Right hindlimb (tissue), 1 donor: ENCODE results near the gene TM4SF18.

Experiments used
- DNase-seq: peaks from one replicate; pipeline ENCODE4 v3.0.0-alpha.2; 2018

TM4SF18 gene

DNA sequence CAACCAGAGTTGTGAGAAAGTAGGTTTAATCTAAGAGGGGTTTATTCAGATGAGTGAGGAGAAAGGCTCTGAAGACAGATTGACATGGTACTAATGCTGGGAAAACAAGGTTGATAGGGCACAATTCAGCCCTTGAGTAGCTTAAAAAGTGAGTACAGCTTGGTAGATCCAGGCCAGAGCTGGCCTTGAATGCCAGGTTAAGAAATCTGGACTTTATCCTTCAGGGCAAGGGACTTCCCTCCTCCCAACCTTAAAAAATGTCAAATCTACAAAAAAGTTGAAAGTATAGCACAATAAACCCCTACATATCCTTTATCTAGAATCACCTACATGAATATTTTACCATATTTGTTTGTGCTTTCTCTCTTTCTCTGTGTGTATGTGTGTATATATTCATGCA lies 7.9 kb downstream of the TM4SF18 start:
- DNase-seq: no peak

DNA sequence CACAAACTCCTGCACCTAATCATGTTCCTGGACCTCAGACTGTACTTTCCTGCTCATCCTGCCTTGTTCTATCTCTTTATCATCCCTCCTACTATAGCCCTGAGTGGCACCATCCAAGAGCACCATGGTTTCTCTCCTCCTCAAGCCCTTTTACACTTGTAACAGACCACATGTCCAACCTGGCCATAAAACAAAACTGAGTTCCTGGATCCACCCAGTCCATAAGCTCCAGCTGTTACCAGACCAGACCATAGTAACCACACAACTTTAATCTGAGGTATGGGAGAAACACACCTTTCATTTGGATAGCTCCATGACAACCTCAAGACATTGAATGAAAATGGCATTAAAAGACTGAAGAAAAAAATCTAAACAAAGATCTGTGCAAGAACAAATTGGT lies 9.1 kb downstream of the TM4SF18 start:
- no peak for DNase-seq

DNA sequence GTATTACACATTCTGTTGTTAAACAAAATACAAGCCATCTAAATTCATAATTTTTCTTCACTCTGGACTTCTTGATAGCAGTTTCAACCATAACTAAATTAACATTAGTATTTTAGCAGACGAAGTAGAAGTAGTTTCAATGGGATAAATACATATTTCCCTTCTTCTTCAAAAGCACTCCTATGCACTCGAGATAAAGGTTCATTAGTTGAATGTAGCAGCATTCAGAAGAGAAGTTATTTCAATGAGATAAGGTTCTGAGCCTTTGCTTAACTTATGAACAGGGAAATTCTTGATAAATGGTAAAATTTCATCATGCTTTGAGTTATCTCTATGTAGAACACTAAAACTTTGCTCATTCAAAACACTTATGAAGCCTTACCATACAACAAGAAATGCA lies 11.8 kb downstream of the TM4SF18 start:
- no peak for DNase-seq

DNA sequence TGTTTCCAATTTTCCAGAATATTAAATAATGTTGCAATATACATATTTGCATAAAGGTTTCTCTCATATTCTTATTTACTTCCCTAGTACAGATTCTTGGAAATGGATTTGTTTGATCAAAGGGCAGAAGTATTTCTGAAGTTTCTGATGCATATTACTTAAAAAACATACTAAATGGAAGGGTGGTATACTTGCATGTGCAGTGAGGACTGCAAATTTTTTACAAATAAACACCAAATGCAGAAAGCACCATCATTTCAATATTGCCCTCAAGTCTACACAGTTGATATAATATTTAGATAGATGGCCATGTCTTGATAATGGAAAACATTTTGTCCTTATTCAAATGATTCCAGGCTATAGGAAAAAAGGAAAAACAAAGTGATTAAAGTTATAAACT lies 12.3 kb downstream of the TM4SF18 start:
- DNase-seq: no peak

DNA sequence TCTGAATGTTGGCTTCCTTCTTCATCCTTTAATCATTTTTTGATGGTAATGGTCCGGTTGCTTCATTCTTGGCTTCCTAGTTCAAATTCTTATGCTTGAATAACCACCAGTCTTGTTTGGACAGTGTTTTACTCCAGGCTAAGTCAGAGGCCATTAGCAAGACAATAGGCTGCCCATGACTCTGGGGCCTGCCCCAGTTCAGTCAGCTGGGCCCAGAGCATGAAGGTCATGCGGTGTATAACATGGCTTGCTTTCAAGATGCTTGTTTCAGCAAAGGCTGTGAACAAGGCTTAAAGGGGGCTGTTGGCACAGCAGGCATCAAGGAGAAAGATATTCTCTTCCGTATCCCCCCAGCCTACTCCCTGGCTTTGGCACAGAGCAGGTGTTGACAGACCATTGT lies 13.7 kb downstream of the TM4SF18 start:
- DNase-seq: no peak

DNA sequence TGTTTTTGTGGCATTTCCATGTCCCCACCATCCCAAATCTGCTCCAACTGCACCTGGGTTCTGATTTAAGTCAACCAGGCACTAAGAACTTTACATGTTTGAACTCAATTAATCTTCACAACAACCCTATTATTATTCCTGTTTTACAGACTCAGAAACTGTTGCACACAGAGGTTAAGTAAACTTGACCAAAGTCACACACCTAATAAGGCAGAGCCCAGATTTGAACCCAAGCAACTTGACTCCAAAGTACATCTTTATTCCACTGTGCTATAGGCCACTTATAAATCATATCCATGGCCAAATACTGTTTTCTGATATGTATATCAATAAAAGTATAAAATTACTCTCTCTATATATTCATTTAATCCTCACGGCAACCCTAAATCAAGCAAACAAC lies 16.4 kb downstream of the TM4SF18 start:
- no peak for DNase-seq

DNA sequence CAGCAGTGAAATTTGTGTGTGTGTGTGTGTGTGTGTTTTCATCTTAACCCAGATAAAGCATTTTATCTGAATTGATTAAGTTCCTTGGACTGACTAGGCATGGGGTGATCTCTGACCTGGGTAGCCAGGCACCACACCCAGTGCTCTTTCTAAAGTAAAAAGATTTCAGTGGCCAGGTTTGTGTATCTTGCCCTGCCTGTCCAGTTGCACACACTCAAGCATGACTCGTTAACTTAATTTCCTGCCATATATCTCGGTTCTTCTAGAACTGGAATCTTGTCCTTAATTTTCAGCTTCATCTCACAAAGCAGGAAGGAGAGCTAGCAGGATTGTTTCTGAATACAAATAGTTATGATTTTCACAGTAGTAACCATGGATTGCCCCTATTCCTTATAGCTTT lies 17.0 kb downstream of the TM4SF18 start:
- DNase-seq: no peak

DNA sequence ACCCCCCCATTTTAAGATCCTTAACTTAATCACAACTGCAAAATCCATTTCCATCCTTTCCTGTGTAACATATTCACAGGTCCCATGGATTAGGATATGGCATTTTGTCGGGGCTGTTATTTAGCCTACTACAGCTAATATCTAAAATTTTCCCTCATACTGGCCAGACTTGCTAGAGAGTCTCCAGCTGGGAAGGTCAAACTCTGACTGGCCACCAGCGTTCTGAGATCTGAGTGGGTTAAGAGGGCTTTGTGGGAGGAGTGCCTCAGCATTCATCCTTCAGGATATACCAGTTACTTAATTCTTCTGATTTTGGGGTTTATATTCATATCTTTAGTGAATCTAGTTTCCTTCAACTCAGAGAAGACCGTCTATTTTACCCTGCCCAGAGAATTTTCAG lies 17.7 kb downstream of the TM4SF18 start:
- no peak for DNase-seq

DNA sequence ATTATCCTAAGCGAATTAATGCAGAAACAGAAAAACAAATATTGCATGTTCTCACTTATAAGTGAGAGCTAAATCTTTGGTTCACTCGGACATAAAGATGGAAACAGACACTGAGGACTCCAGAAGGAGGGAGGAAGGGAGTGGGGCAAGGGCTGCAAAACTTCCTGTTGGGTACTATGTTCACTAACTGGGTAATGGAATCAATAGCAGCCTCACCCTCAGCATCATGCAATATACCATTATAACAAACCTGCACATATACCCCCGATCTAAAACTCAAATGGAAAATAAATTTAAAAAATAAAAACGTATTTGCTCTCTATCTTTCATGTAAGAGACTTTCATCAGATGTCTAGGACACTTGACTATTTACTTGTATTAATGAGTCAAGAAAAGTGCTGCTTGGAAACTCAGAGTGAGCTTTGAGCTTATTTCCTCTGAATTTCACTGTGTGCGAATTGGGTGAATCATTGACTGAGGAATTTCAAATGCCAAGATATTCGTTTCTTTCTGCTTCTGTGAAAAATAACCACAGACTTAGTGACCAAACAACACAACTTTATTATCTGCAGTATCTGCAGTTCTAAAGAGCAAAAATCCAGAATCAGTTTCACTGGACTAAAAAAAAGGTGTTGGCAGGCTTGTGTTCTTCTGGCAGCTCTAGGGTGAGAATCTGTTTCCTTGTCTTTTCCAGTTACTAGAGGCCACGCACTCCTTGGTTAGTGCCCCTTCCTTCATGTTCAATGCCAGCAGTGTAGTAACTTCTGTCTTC lies 18.4 kb downstream of the TM4SF18 start:
- DNase-seq: no peak

DNA sequence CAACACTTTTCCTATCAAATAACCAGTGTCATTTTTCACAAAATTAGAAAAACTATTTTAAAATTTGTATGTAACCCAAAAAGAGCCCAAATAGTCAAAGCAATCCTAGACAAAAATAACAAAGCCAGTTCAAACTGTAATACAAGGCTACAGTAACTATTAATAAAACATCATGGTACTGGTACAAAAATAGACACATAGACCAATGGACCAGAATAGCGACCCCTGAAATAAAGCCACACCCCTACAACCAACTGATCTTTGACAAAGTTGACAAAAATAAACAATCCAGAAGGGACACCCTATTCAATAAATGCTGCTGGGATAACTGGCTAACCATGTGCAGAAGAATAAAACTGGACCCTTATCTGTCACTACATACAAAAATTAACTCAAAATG lies 19.9 kb downstream of the TM4SF18 start:
- no peak for DNase-seq

DNA sequence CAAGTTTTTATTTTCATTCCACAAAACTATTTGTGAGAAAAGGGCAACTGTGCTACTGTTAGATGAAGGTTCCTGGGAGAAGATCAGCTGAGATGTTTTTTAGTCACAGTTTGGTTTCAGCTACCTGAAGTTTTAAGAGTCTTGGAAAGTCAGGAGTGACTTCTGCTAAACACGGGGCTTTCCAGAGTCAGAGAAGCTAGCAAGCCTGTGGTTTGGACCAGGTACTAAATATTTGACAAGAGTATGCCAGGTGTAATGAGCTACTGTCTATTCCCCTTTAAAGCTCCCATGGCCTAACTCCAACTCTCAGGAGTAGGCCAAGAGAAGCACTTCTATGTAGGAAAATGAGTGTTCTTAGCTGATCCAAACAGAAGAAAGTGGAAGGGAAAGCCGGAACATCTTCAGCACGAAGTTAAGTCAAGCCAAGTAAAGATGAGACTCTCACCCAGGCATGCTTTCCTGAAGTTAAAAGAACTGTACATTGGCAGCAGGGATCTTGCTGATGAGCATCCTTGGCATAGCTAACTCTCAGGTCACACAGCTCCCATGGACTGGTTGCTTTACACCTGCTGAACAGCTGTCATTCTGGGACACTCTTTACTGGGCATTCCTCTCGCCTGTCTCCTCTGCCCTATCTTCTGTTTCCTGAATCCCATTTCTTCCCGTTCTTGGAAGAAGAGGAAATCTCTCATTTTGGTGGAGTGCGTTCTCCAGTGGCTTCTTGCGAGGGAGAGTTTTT lies 22.5 kb downstream of the TM4SF18 start:
- DNase-seq: no peak

DNA sequence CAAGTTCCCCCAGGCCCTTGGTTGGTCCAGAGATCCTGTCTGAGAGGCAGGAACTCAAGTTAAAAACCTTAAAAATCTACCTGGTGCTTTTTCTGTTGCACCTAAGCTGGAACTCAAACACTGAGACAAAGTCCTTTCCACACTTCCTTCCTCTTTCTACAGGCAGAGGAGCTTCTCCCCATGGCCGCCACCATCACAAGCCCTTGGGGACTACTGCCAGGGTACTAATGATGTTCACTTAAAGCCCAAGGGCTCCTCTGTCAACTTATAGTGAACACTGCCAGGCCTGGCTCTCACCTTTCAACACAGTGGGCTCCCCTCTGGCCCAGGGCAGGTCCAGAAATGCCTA lies 26.0 kb downstream of the TM4SF18 start:
- no peak for DNase-seq

DNA sequence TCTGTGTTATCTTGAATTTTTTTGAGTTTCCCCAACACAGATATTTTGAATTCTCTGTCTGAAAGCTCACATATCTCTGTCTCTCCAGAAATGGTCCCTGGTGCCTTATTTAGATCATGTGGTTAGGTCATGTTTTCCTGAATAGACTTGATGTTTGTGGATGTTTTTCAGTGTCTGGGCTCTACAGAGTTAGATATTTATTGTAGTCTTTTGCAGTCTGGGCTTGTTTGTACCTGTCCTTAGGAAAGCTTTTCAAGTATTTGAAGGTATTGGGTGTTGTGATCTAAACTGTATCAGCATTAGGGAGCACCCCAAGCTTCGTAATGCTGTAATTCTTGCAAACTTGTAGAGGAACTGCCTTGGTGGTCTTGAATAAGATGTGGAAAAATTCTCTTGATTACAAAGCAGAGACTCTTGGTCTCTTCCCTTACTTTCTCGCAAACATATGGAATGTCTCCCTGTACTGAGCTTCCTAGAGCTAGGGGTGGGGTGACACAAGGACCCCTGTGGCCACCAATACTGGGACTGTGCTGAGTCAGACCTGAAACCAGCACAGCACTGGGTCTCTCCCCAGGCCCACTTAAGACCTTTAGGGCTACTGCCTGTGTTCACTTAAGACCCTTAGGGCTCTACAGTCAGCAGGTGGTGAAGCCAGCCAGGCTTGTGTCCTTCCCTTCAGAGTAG lies 26.5 kb downstream of the TM4SF18 start:
- DNase-seq: no peak

DNA sequence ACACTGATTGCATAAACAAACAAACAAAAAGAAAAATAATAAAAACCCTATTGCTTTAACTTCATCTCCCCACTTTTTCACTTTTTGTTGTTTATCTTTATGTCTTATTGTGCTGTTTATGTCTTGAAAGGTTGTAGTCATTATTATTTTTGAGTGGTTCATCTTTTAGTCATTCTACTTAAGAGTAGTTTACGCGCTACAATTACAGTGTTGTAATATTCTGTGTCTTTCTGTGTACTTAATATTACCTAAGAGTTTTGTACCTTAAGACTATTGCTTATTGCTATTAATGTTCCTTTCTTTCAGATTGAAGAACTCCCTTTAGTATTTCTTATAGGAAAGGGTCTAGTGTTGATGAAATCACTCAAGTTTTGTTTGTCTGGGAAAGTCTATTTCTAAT lies 28.1 kb downstream of the TM4SF18 start:
- no peak for DNase-seq

DNA sequence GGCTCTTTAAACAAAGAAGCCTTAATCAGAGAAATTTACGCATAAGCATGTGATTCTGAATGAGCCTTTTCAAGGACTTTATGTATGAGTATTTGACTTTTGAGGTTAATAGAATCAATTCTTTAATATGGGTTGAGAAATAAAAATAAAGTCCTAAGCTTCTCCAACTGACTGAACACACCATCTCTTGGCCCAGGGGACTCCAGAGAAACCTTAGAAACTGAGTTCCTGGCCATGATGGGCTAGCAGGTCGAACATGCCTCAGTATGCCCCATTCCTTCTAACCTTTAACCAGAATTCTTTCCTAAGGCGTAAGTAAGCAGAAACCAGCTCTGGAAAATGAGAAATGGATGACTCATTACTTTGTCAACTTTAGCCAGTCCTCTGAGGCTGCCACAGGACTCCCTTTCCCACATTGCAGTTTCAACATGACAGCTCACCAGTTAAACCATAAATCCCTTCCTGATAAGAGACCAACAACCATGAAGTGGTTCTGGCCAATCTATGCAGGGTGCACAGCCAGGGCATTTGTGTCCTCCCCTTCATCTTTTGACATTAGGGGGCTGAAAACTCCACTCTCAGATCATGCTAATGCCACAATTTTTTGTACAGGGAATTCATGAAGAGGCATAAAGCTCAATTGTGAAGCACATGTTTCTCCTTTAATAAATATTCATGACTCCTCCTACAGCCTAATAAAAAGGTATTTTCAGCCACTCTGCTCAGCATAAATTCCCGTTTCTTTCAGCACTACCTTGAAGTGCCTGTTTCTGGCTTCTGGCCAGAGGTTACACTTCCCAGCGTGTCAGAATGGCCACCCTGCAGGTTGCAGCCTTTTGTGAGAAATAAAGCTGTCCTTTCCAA lies 33.3 kb downstream of the TM4SF18 start:
- no peak for DNase-seq

DNA sequence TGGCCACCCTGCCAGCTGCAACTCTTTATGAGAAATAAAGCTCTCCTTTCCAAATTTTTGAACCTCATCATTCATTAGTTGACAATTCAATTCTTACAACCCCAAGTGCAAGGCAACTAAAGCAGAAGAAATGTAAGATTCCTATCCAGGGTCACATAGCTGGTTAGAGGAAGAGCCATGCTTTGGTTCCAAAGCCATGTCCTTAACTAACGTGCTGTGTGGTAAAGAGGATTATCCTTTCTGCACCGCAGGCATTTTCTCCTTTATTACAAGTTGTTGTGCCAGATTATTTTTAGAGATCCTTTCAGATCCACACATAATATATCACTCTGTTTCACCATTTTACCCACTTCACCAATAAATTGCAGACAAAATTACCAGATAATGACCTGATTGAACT lies 36.5 kb downstream of the TM4SF18 start:
- DNase-seq: no peak

DNA sequence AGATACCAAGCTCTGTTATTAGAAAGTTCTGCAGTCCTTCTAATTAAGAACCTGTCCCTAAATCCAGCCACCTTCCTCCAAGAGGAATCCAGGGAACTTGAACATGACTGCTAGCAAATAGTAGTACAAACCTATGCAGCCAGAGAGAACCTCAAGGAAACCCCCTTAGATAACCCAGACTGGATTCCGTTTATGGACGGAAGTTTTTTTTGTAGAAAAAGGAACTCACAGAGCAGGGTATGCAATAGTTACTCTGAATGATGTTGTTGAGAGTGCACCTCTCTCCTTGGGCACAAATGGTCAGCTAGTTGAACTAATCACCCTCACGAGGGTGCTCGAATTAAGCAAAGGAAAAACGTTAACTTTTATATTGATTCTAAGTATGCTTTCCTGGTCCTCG lies 40.8 kb downstream of the TM4SF18 start:
- no peak for DNase-seq

DNA sequence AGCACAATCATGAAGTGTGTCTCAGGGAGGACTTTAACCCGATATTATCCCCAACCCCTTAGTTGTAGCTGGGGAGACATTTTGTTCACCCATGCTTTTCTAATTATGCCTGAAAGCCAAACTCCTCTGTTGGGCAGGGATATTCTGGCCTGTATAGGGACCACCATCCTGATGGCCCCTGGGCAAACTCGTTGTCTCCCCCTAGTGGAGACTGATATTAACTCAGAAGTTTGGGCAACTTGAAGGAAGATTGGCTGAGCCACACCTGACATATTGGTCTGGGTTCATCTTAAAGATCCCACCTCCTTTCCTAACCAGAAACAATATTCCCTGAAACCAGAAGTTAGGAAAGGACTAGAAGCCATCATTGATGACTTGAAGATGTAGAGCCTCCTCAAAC lies 42.3 kb downstream of the TM4SF18 start:
- no peak for DNase-seq

DNA sequence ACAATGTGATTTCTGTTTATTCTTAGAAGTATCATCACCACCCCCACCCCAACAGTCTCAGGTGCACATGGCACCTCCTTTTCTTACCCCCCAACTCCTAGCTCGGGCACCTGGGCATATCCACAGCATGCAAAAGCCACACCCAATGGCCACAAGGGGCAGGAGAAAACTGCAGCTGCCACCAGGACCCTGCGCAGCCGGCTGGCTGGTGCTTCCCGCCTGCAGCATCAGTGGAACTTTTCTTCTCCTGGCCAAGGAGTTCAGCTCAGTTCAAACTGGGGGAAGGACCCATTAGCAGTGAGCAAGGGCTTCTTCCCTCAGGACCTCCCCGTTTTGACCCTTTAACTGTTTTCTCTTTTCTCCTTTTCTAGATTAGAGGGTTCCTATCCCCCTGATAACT lies 44.8 kb downstream of the TM4SF18 start:
- DNase-seq: no peak

DNA sequence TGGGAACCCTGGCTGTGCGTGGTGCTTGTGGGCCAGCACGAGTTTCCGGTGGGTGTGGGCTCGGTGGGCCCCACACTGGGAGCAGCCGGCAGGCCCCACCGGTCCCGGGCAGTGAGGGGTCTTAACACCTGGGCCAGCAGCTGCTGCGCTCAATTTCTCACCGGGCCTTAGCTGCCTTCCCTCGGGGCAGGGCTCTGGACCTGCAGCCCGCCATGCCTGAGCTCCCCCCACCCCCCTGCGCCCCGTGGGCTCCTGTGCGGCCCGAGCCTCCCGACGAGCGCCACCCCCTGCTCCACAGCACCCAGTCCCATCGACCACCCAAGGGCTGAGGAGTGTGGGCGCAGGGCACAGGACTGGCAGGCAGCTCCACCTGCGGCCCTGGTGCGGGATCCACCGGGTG lies 49.4 kb downstream of the TM4SF18 start:
- DNase-seq: no peak

DNA sequence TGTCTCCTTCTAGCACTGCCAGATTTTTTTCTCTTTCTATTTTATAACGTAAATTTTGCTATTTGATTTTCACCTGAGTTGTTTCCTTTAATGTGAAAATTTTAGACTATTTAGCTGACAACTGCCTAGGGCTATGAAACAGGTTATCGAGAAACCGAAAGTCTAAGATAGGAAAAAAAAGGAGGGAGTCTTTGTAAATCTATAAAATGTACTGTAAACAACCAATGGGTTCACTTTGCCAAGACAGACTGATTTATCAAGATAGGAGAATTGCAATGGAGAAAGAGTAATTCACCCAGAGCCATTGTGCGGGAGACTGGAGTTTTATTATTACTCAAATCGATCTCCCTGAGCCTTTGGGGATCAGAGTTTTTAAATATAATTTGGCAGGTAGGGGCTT lies 50.0 kb downstream of the TM4SF18 start:
- DNase-seq: no peak

DNA sequence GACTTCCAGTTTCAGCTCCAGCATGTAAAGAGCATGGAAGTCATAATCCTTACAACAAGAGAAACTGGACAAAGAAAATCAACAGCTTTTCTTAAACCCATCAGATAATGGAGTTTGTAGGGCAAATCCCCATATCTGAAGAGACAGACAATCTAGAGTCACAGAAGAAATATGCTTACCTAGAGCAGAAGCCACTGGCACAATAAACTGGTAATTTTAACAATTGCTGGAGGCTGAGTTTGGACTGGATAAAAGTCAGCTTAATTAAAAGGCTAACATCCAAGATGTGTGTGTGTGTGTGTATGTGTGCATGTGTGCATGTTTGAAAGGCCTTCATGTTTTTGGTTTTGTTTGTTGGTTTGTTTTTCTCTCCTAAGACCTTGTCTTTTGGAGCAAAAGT lies 50.6 kb downstream of the TM4SF18 start:
- no peak for DNase-seq

DNA sequence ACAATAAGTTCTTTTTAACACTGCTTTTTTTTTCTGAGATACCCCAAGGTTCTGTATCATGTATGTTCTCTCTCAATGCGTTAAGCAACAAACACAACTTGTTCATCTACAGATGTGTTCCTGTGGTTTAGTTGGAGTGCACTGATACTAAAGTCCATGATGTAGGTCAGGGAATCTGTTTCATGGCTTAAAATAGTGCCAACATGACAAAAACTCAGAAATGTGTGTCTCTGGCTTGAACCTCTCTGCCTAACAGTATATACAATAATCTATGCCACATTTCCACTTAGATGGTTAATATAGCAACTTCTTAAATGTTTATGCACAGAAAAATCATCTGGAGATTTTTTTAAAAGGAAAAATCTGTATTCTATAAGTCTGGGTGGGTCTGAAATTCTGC lies 51.1 kb downstream of the TM4SF18 start:
- DNase-seq: no peak
